ENCODE results near the gene TRMT1L.

TRMT1L gene

DNA sequence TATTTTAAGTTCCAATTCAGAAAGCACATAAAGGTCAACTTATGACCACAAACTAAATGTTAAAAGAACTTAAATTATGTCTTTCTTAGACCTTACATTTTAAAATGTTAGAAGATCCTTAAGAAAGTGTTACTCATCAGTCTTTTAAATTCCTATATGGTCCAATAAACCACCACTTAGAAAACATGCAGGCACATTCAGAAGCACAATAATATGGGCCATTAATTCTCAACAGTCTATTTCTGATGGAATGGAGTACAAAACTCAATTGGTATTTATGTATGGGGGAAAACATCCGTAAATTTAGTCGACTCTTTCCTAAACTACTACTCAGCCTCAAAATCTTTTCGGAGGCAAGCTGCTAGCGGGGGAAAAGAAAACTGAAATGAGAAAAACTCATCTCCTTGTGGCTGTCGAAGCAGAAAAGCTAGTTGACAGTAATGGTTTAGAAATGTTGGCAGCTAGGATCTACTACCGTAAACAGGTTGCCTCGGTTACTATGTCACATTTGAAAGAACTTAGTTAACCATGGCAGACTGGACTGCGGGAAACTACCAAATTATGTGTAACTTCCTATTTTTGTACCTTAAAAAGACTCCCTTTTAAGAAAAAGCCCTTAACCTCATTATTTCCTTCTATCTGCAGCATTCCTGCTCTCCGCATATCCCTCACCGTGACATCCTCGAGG lies 1.0 kb downstream of the TRMT1L start:
- peak overlapping the region; percentile 95 for H3K9ac ChIP-seq (ENCODE audit: low read length)
- peak overlapping the region; percentile 86 for H3K4me3 ChIP-seq (ENCODE audit: low read length)
- H3K9me3 ChIP-seq (ENCODE audit: control insufficient read depth, low read depth, low read length) = no peaks in the 10 kb centered on the region
- H3K27ac ChIP-seq (ENCODE audit: low read length) = peak overlapping the region; percentile 87
- H3K36me3 ChIP-seq (ENCODE audit: control insufficient read depth, low read depth, low read length) = no peaks in the 10 kb centered on the region
- H3K4me1 ChIP-seq (ENCODE audit: control insufficient read depth, low read depth, low read length) = no peaks in the 10 kb centered on the region
- no peaks in the 10 kb centered on the region for H3K27me3 ChIP-seq (ENCODE audit: control insufficient read depth, insufficient read depth, low read length)

DNA sequence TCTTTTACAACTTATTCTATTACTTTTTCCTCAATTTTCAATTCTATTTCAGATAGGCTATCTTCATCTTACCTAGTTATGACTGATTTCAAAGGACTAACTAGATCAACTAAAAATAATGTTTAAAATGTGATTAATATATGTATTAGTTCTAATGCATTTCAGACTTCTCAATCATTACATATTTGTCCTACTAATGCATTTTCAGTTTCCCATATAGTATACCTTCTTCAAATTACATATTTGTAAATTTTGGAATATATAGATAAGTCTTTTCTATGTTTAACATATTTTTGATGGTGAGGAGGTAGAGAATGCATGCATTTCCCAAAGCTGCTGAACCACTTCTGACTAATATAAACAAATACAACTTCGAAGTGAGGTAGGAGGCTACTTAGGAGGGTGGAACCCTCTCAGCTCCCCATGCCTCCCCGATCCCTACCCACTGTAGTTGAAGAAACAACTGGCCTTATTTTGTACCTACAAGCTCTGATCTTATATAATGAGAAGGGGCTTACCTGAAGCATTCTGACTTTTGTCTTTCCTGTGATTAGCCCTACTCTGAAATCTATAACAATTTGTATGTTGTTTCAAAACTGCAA lies 1.7 kb downstream of the TRMT1L start:
- Histone ChIP-seq H3K27ac (ENCODE audit: low read length) (no peak overlapping the region), H3K27me3 (ENCODE audit: control insufficient read depth, insufficient read depth, low read length) (no peaks in the 10 kb centered on the region), H3K9ac (ENCODE audit: low read length) (peak overlapping the region; percentile 95), H3K4me3 (ENCODE audit: low read length) (peak overlapping the region; percentile 86), H3K36me3 (ENCODE audit: control insufficient read depth, low read depth, low read length) (peaks cover 3% of the 10 kb centered on the region), H3K4me1 (ENCODE audit: control insufficient read depth, low read depth, low read length) (no peaks in the 10 kb centered on the region), H3K9me3 (ENCODE audit: control insufficient read depth, low read depth, low read length) (no peaks in the 10 kb centered on the region)

DNA sequence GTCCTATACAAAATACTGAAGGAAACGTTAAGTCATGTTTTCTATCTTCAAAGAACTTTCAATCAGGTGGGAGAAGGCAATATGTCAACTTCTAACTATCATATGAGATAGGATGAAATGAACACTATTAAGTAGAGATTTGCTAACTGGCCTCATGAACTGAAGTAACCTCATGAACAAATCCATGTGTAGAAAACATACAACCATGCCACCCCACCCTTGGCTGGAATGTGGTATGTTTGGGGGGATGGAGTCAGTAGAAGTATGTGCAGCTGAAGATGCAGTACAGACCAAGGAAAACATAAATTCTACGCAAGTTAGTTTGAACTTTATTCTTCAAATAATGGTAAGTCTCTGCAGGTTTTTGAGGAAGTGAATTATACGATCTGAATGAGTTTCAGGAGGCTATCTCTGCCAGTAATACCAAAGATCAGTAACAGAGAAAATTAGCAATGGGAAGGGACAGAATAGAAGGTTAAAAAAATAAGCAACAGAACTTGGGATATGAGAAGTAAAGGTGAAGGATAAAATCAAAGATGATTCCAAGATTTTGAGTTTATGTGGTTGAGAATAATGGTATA lies 4.5 kb downstream of the TRMT1L start:
- Histone ChIP-seq H3K9me3 (ENCODE audit: control insufficient read depth, low read depth, low read length) (no peaks in the 10 kb centered on the region), H3K36me3 (ENCODE audit: control insufficient read depth, low read depth, low read length) (peaks cover 11% of the 10 kb centered on the region), H3K27me3 (ENCODE audit: control insufficient read depth, insufficient read depth, low read length) (no peaks in the 10 kb centered on the region), H3K27ac (ENCODE audit: low read length) (no peak overlapping the region), H3K9ac (ENCODE audit: low read length) (no peak overlapping the region), H3K4me3 (ENCODE audit: low read length) (no peak overlapping the region), H3K4me1 (ENCODE audit: control insufficient read depth, low read depth, low read length) (no peaks in the 10 kb centered on the region)

DNA sequence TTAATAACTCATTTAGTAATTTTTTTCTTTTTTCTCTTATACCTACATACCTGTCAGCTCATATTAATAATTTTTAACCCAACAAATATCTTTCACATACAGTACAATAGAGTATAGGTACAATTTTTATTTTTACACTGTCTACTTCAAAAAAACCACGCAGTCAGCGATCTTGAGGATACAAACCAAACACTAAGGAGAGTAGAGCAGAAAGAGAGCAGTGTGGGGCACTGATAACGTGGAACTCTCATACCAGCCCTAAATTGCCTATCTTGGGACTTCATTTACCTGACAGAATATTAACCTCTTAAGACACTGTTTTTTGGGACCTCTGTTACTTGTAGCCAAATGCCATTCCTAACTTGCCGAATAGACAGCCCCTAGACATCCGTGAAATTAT lies 5.5 kb downstream of the TRMT1L start:
- no peaks in the 10 kb centered on the region for H3K27me3 ChIP-seq (ENCODE audit: control insufficient read depth, insufficient read depth, low read length)
- no peak overlapping the region for H3K4me3 ChIP-seq (ENCODE audit: low read length)
- no peak overlapping the region for H3K9ac ChIP-seq (ENCODE audit: low read length)
- H3K4me1 ChIP-seq (ENCODE audit: control insufficient read depth, low read depth, low read length) = no peaks in the 10 kb centered on the region
- H3K27ac ChIP-seq (ENCODE audit: low read length) = no peak overlapping the region
- H3K9me3 ChIP-seq (ENCODE audit: control insufficient read depth, low read depth, low read length) = no peaks in the 10 kb centered on the region
- H3K36me3 ChIP-seq (ENCODE audit: control insufficient read depth, low read depth, low read length) = peaks cover 18% of the 10 kb centered on the region

DNA sequence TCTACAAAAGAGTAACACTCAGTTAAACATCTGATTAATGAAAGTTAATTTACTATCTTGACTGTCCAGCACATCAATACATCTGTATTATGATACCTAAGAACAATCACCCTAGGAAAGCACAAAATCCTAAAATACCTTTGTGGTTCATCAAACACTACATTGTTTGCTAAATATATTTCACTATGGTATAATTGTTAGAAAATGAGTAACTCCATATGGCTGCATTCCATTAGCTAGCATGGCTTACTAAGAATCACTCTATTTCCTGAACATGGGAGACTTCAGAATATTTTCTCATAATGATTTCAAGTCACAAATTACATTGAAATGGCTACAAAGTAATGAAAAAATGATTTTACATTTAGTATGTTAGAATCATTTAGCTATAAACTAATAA lies 12.5 kb downstream of the TRMT1L start:
- no peaks in the 10 kb centered on the region for H3K4me1 ChIP-seq (ENCODE audit: control insufficient read depth, low read depth, low read length)
- H3K9ac ChIP-seq (ENCODE audit: low read length) = no peak overlapping the region
- no peaks in the 10 kb centered on the region for H3K9me3 ChIP-seq (ENCODE audit: control insufficient read depth, low read depth, low read length)
- no peak overlapping the region for H3K27ac ChIP-seq (ENCODE audit: low read length)
- no peaks in the 10 kb centered on the region for H3K27me3 ChIP-seq (ENCODE audit: control insufficient read depth, insufficient read depth, low read length)
- no peak overlapping the region for H3K4me3 ChIP-seq (ENCODE audit: low read length)
- H3K36me3 ChIP-seq (ENCODE audit: control insufficient read depth, low read depth, low read length) = peaks cover 26% of the 10 kb centered on the region

DNA sequence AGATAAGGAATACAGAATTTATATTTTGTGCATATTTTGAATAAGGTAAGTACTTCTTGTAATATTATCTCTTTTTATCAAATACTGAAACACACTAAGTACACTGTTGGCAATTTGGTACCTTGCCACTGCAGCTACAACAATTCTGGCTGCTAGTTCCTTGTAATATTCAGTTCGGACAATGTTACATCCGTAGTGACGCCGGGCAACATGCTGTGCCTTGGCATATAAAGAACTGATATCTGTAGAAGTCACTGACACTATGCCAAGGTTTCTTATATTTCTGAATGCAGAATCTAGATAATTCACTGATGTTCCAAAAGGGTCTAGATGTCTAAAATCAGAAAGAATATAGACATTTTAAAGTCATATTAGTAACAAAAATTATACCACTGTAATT lies 17.5 kb downstream of the TRMT1L start:
- peaks cover 27% of the 10 kb centered on the region for H3K36me3 ChIP-seq (ENCODE audit: control insufficient read depth, low read depth, low read length)
- no peaks in the 10 kb centered on the region for H3K27me3 ChIP-seq (ENCODE audit: control insufficient read depth, insufficient read depth, low read length)
- no peaks in the 10 kb centered on the region for H3K9me3 ChIP-seq (ENCODE audit: control insufficient read depth, low read depth, low read length)
- no peaks in the 10 kb centered on the region for H3K4me1 ChIP-seq (ENCODE audit: control insufficient read depth, low read depth, low read length)
- no peak overlapping the region for H3K27ac ChIP-seq (ENCODE audit: low read length)
- no peak overlapping the region for H3K9ac ChIP-seq (ENCODE audit: low read length)
- H3K4me3 ChIP-seq (ENCODE audit: low read length) = no peak overlapping the region

DNA sequence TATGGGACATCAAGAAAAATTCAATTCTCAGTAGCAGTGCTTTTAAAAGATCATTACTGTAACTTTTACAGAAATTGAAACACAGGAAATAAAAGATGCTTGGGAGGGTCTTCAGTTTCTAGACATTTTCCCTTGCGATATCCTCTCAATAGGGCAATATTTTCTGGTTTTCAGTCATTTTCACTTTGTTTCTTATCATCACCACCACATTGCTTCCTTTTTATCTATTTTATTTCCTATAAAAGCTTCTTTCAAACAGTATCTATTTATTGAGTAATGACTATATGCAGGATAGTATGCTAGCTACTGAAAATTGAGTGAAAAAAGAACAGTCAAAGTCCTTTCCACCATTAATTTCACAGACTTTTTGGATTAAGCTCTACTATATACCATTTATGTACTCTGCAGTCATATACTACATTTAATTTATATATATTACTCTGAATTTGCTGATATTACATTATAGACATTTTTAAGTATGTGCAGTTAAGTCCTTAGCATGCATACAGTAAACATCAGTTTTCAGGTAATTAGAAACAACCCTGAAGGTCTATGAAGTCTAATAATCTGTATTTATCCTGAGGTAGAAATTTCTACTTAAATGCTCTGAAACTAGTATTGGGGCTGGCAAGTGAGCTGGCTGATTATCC lies 18.7 kb downstream of the TRMT1L start:
- H3K36me3 ChIP-seq (ENCODE audit: control insufficient read depth, low read depth, low read length) = peaks cover 19% of the 10 kb centered on the region
- no peak overlapping the region for H3K27ac ChIP-seq (ENCODE audit: low read length)
- H3K9me3 ChIP-seq (ENCODE audit: control insufficient read depth, low read depth, low read length) = no peaks in the 10 kb centered on the region
- no peaks in the 10 kb centered on the region for H3K27me3 ChIP-seq (ENCODE audit: control insufficient read depth, insufficient read depth, low read length)
- no peak overlapping the region for H3K9ac ChIP-seq (ENCODE audit: low read length)
- H3K4me3 ChIP-seq (ENCODE audit: low read length) = no peak overlapping the region
- no peaks in the 10 kb centered on the region for H3K4me1 ChIP-seq (ENCODE audit: control insufficient read depth, low read depth, low read length)

DNA sequence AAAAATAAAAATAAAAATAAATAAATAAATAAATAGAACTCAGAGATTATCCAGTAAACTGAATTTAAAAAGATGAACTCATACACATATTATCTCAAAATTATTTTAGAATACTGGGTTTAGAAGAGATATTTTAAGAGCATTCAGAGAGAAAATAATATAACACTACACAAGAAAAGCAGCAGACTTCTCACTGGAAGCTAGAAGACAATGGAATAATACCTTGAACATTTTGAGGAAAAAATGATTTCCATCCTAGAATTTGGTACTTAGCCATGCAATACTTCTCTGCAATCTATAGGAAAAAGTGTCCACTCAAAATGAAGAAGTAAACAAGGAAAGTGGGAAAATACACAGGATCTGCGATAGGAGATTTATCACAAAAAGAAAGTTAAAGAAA lies 24.2 kb downstream of the TRMT1L start:
- H3K27me3 ChIP-seq (ENCODE audit: control insufficient read depth, insufficient read depth, low read length) = no peaks in the 10 kb centered on the region
- H3K9ac ChIP-seq (ENCODE audit: low read length) = no peak overlapping the region
- peaks cover 17% of the 10 kb centered on the region for H3K36me3 ChIP-seq (ENCODE audit: control insufficient read depth, low read depth, low read length)

DNA sequence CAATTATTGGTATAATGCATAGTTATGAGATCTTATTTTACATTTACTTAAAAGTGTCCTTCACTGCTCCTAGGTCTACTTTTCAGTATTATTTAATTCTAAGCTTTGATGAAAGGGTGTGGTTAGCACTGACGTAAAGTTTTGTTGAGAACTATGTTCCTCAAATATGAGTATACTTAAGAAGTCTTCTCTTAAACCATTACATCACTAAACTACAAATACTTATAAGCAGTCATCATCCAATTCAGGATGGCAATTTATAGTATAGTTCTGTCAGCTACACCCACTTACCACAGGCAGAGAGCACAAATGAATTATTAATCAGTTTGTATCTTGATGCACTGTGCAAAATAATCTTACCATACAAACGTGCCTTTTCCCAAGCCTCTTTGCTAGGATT lies 27.0 kb downstream of the TRMT1L start:
- Histone ChIP-seq H3K9me3 (ENCODE audit: control insufficient read depth, low read depth, low read length) (no peaks in the 10 kb centered on the region), H3K27me3 (ENCODE audit: control insufficient read depth, insufficient read depth, low read length) (no peaks in the 10 kb centered on the region), H3K4me3 (ENCODE audit: low read length) (no peak overlapping the region), H3K9ac (ENCODE audit: low read length) (no peak overlapping the region), H3K4me1 (ENCODE audit: control insufficient read depth, low read depth, low read length) (no peaks in the 10 kb centered on the region), H3K27ac (ENCODE audit: low read length) (no peak overlapping the region), H3K36me3 (ENCODE audit: control insufficient read depth, low read depth, low read length) (peaks cover 7% of the 10 kb centered on the region)

More for the DNA sequence above, 24.2 kb downstream of the TRMT1L start:
- no peak overlapping the region for H3K4me3 ChIP-seq (ENCODE audit: low read length)
- H3K4me1 ChIP-seq (ENCODE audit: control insufficient read depth, low read depth, low read length) = no peaks in the 10 kb centered on the region
- no peaks in the 10 kb centered on the region for H3K9me3 ChIP-seq (ENCODE audit: control insufficient read depth, low read depth, low read length)
- H3K27ac ChIP-seq (ENCODE audit: low read length) = no peak overlapping the region

DNA sequence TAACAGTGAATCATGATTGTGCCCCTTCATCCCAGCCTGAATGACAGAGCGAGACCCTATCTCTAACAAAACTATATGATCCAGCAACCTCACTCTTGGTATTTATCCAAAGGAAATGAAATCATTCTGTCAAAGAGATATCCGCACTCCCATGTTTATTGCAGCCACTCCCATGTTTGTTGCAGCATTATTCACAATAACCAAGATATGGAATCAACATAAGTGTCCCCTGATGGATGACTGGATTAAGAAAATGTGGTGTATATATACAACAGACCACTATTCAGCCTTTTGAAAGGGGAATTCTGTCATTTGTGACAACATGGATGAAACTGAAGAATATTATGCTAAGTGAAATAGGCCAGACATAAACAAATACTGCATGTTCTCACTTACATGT lies 44.4 kb downstream of the TRMT1L start:
- H3K9ac ChIP-seq (ENCODE audit: low read length) = no peak overlapping the region
- no peaks in the 10 kb centered on the region for H3K27me3 ChIP-seq (ENCODE audit: control insufficient read depth, insufficient read depth, low read length)
- H3K36me3 ChIP-seq (ENCODE audit: control insufficient read depth, low read depth, low read length) = no peaks in the 10 kb centered on the region
- no peak overlapping the region for H3K4me3 ChIP-seq (ENCODE audit: low read length)
- H3K4me1 ChIP-seq (ENCODE audit: control insufficient read depth, low read depth, low read length) = no peaks in the 10 kb centered on the region
- no peak overlapping the region for H3K27ac ChIP-seq (ENCODE audit: low read length)
- no peaks in the 10 kb centered on the region for H3K9me3 ChIP-seq (ENCODE audit: control insufficient read depth, low read depth, low read length)

DNA sequence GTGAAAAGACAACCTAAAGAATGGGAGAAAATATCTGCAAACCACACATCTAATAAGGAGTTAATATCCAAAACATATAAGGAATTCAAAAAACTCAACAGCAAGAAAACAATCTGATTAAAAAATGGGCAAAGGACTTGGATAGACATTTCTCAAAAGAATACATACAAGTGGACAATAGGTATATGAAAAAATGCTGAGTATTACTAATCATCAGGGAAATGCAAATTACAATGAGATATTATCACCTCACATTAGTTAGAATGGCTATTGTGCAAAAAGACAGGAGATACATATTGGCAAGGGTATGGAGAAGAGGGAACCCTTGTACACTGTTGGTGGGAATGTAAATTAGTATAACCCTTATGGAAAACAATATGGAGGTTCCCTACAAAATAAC lies 44.9 kb downstream of the TRMT1L start:
- Histone ChIP-seq H3K4me1 (ENCODE audit: control insufficient read depth, low read depth, low read length) (no peaks in the 10 kb centered on the region), H3K9me3 (ENCODE audit: control insufficient read depth, low read depth, low read length) (no peaks in the 10 kb centered on the region), H3K36me3 (ENCODE audit: control insufficient read depth, low read depth, low read length) (no peaks in the 10 kb centered on the region), H3K4me3 (ENCODE audit: low read length) (no peak overlapping the region), H3K27me3 (ENCODE audit: control insufficient read depth, insufficient read depth, low read length) (no peaks in the 10 kb centered on the region), H3K9ac (ENCODE audit: low read length) (no peak overlapping the region), H3K27ac (ENCODE audit: low read length) (no peak overlapping the region)

Measured in iPS-18a (cell line).